Right kidney (tissue), 1 donor: ENCODE data around the gene TUFT1.
"Not testable (repeated sequence)": the region's sequence is repeated elsewhere in the genome, so short reads cannot be mapped to it uniquely, and the experiment has no call there.

Experiments used
- DNase-seq: peaks from one replicate; pipeline ENCODE4 v3.0.0-alpha.2; 2016

Gene TUFT1

GRCh38 chr1:151579436-151580225 is 39.5 kb downstream of the TUFT1 start:
- DNase-seq = no peak

GRCh38 chr1:151581451-151581850 is 41.3 kb downstream of the TUFT1 start:
- DNase-seq = no peak

- no peak for DNase-seq
Observed at GRCh38 chr1:151581921-151582320, 41.8 kb downstream of the TUFT1 start.

GRCh38 chr1:151583796-151584195 is 43.7 kb downstream of the TUFT1 start:
- no peak for DNase-seq

- no peak for DNase-seq
Observed at GRCh38 chr1:151584278-151584677, 44.2 kb downstream of the TUFT1 start.

GRCh38 chr1:151584780-151585179 is 44.7 kb downstream of the TUFT1 start:
- no peak for DNase-seq

- no peak for DNase-seq
Observed at GRCh38 chr1:151585622-151586021, 45.5 kb downstream of the TUFT1 start.

- no peak for DNase-seq
Observed at GRCh38 chr1:151590961-151591360, 50.9 kb downstream of the TUFT1 start.

GRCh38 chr1:151593730-151594129 is 53.6 kb downstream of the TUFT1 start:
- peak; percentile 49 for DNase-seq

GRCh38 chr1:151594143-151594625 is 54.1 kb downstream of the TUFT1 start:
- peak; percentile 63 for DNase-seq

GRCh38 chr1:151596166-151596953 is 56.3 kb downstream of the TUFT1 start:
- no peak for DNase-seq

GRCh38 chr1:151602550-151602949 is 62.4 kb downstream of the TUFT1 start:
- DNase-seq = not testable (repeated sequence)

- no peak for DNase-seq
Observed at GRCh38 chr1:151604291-151604690, 64.2 kb downstream of the TUFT1 start.

- DNase-seq = no peak
Observed at GRCh38 chr1:151606384-151606783, 66.3 kb downstream of the TUFT1 start.

GRCh38 chr1:151606857-151607256 is 66.7 kb downstream of the TUFT1 start:
- no peak for DNase-seq

- DNase-seq = no peak
Observed at GRCh38 chr1:151610142-151610541, 70.0 kb downstream of the TUFT1 start.

GRCh38 chr1:151611288-151611790 is 71.2 kb downstream of the TUFT1 start:
- no peak for DNase-seq

GRCh38 chr1:151611832-151612500 is 71.9 kb downstream of the TUFT1 start, which contains the start of gene SNX27:
Gene SNX27, plus strand, starts transcription at chr1:151612050. Its CDS starts 152 bp downstream, at chr1:151612202.
- DNase-seq = peak; percentile 95

- DNase-seq = peak; percentile 55
Observed at GRCh38 chr1:151612501-151613281, 72.6 kb downstream of the TUFT1 start.

GRCh38 chr1:151613282-151613780 is 73.2 kb downstream of the TUFT1 start:
- peak; percentile 46 for DNase-seq

- no peak for DNase-seq
Observed at GRCh38 chr1:151615711-151616504, 75.8 kb downstream of the TUFT1 start.
